Measurements from ENCODE around the gene HSP90AB1. TPM values are rescaled to one million over a fixed set of nuclear protein-coding genes. Genes with fewer than 3 reads are reported as not detected.
A peak's percentile ranks its signal among the peaks of the same experiment; 100 is the strongest.

HSP90AB1 gene
- total and polyA plus RNA-seq, 9 of the 15 experiments (the other 6 are each of a cell fraction or from before 2014, with no cell fraction given): 1,780 to 3,358 (median 2,262) TPM

- TF ChIP-seq NKRF (IDR thresholded peaks at IDR 0.05; ENCODE audit: borderline replicate concordance): peak; percentile 57
- no peak for TF ChIP-seq PHB2 (IDR thresholded peaks at IDR 0.05; ENCODE audit: low read depth)
- TF ChIP-seq, protein P1, sequence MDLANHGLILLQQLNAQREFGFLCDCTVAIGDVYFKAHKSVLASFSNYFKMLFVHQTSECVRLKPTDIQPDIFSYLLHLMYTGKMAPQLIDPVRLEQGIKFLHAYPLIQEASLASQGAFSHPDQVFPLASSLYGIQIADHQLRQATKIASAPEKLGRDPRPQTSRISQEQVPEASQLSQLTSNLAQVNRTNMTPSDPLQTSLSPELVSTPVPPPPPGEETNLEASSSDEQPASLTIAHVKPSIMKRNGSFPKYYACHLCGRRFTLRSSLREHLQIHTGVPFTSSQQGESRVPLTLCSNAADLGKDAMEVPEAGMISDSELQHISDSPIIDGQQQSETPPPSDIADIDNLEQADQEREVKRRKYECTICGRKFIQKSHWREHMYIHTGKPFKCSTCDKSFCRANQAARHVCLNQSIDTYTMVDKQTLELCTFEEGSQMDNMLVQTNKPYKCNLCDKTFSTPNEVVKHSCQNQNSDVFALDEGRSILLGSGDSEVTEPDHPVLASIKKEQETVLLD (IDR thresholded peaks at IDR 0.05): no peak
- no peak for TF ChIP-seq FOXK2 (conservative IDR thresholded peaks at IDR 0.05 in 1 of 2, IDR thresholded peaks at IDR 0.05 in 1 of 2; ENCODE audit: low read depth in 2 of 2)
- no peak for TF ChIP-seq RBM15 (IDR thresholded peaks at IDR 0.05; ENCODE audit: insufficient read depth, low read length)
- peak; percentile 46; the same call in 1 of the 2 replicates for TF ChIP-seq FOXK1 (CRISPR knock-in tag; IDR thresholded peaks at IDR 0.05; ENCODE audit: borderline replicate concordance)
- TF ChIP-seq KLF16 (IDR thresholded peaks at IDR 0.05): no peak
- TF ChIP-seq, protein P2, sequence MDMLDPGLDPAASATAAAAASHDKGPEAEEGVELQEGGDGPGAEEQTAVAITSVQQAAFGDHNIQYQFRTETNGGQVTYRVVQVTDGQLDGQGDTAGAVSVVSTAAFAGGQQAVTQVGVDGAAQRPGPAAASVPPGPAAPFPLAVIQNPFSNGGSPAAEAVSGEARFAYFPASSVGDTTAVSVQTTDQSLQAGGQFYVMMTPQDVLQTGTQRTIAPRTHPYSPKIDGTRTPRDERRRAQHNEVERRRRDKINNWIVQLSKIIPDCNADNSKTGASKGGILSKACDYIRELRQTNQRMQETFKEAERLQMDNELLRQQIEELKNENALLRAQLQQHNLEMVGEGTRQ (CRISPR knock-in tag; IDR thresholded peaks at IDR 0.05): no peak
- TF ChIP-seq, protein P3, sequence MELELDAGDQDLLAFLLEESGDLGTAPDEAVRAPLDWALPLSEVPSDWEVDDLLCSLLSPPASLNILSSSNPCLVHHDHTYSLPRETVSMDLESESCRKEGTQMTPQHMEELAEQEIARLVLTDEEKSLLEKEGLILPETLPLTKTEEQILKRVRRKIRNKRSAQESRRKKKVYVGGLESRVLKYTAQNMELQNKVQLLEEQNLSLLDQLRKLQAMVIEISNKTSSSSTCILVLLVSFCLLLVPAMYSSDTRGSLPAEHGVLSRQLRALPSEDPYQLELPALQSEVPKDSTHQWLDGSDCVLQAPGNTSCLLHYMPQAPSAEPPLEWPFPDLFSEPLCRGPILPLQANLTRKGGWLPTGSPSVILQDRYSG (tag; conservative IDR thresholded peaks at IDR 0.05; ENCODE audit: low read depth): peak; percentile 79; the same call in 1 of the 2 replicates
- no peak for TF ChIP-seq CTCF (IDR thresholded peaks at IDR 0.05 in 2 of 3, conservative IDR thresholded peaks at IDR 0.05 in 1 of 3; ENCODE audit: insufficient read depth in 2 of 3, low read depth in 1 of 3, low read length in 3 of 3)
- no peak for TF ChIP-seq POLR2AphosphoS2 (IDR thresholded peaks at IDR 0.05; ENCODE audit: low read length)
- TF ChIP-seq, protein P4, sequence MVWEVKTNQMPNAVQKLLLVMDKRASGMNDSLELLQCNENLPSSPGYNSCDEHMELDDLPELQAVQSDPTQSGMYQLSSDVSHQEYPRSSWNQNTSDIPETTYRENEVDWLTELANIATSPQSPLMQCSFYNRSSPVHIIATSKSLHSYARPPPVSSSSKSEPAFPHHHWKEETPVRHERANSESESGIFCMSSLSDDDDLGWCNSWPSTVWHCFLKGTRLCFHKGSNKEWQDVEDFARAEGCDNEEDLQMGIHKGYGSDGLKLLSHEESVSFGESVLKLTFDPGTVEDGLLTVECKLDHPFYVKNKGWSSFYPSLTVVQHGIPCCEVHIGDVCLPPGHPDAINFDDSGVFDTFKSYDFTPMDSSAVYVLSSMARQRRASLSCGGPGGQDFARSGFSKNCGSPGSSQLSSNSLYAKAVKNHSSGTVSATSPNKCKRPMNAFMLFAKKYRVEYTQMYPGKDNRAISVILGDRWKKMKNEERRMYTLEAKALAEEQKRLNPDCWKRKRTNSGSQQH (CRISPR knock-in tag; IDR thresholded peaks at IDR 0.05): no peak
- no peak for TF ChIP-seq SLC30A9 (CRISPR knock-in tag; IDR thresholded peaks at IDR 0.05)
- no peak for TF ChIP-seq CAMTA2 (CRISPR knock-in tag; conservative IDR thresholded peaks at IDR 0.05)
These were observed 38.8 kb downstream of the HSP90AB1 start (continued) for GRCh38 chr6:44285552-44286284.

All from K562 (cell line).